Transverse colon (tissue), 4 donors: ENCODE results near the gene IGFLR1.

Experiments used
- CTCF ChIP-seq, 5 experiments: fragments of 200-600 bp in 3 of 5; fragments of 450-650 bp in 2 of 5; sonication (generic) in 3 of 5; IDR thresholded peaks; 1 replicate in 2 of 5; 2 replicates in 3 of 5; pipeline ENCODE4 v1.5.1; 2016 to 2017; ENCODE audit warnings: antibody characterized with exemption in 5 of 5, inconsistent platforms in 3 of 5, mild to moderate bottlenecking in 2 of 5, moderate library complexity in 1 of 5
- EP300 ChIP-seq: sonication (generic); formaldehyde crosslinking; IDR thresholded peaks from one replicate; pipeline ENCODE4 v1.6.1; 2017; ENCODE audit warnings: antibody characterized with exemption, low read depth
- POLR2A ChIP-seq: fragments of 450-650 bp; IDR thresholded peaks from one replicate; pipeline ENCODE4 v1.6.1; 2016; ENCODE audit warnings: antibody characterized with exemption, mild to moderate bottlenecking, moderate library complexity
- POLR2AphosphoS5 ChIP-seq, 3 donors: sonication (generic); formaldehyde crosslinking; IDR thresholded peaks; one replicate each; pipeline ENCODE4 v1.6.1; 2016; ENCODE audit warnings: antibody characterized with exemption in 3 of 3

DNA sequence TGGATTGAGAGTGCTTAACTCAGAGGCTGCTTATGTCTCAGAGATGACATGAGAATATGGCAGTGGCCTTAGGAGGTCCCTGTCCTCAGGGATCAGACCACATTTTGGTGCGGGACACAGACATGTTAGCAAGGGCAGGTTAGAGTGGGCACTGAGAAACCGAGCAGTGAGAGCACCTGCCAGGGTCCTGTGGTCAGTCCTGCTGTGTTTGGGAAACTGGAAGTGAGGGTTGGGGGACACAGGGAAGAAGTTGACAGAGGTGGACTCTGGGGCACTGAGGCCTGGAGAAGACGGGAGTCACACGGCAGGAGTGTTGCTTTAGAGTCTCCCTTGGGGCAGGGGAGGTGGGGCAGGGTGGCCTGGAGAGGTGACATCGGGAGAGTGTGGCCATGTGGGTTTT lies 7.4 kb downstream of the IGFLR1 start:
- no peak for TF ChIP-seq CTCF (IDR thresholded peaks at IDR 0.05)
- TF ChIP-seq POLR2AphosphoS5 (IDR thresholded peaks at IDR 0.05): no peak
- no peak for TF ChIP-seq POLR2A
- TF ChIP-seq EP300: no peak
